Dermis microvascular lymphatic vessel endothelial cell (primary cell): Measurements from ENCODE around the gene BCAS3. TPM values are rescaled to one million over a fixed set of nuclear protein-coding genes. Genes with fewer than 3 reads are reported as not detected.
"Not testable (repeated sequence)": the region's sequence is repeated elsewhere in the genome, so short reads cannot be mapped to it uniquely, and the experiment has no call there.

Experiments used
- DNase-seq, 2 donors: peaks; one replicate each; pipeline versions ENCODE4 v3.0.0 to v3.0.0-alpha.2; 2010; ENCODE audit warnings: low read depth in 2 of 2
- total RNA-seq: library from RNA; depleted of rRNA; stranded (reverse); fragments of >200 nt; gene quantifications from 2 replicates; pipeline ENCODE4 v1.2.1, GENCODE V29; 2014

BCAS3 gene
- total RNA-seq, 1 donor from 2014 or later, result 11.3 TPM

GRCh38 chr17:61441507-61441906 is 763.9 kb downstream of the BCAS3 start:
- DNase-seq, result not testable (repeated sequence)

DNA sequence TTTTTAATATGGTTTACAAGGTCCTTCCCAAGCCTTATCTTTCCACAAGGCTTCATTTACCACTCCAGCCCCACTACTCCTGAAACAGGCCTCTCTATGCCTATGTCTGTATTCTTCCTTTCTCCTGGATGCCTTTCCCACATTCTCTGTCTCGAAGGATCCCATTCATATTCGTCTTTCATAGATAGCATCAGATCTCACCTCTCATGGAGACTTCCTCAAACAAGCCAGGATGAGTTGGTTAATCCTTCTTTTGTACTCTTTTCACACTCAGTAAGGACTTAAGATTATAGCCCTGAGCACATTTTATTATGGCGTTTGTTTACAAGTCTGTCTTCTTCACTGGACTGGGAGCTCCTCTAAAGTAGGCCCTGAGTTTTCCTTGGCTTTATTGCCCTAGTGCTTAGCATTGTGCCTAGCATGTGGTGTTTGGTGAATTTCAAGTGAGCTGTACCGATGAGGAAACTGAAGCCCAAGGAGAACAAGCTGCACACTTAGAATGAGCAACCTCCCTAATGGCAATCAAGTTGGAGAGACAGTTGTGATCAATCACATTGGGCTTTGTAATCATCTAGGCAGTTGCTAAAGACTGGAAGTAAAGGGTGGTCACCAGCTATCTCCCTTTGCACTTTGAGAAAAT is 764.6 kb downstream of the BCAS3 start:
- no peak for DNase-seq

Other genes with a start within 250 kb of the BCAS3 start
- gene APPBP2, start 151.6 kb upstream of the BCAS3 start, total RNA-seq, result 27.8 and 29.7 TPM in 2 replicates
- 15.8 and 22.6 TPM in 2 replicates for gene PPM1D, start 77.7 kb upstream of the BCAS3 start, total RNA-seq